HG03460 (cell line): ENCODE data around the gene SPPL2C.

Experiments used
- ATAC-seq: cut with Tn5 transposase; IDR thresholded peaks from one replicate; pipeline ENCODE4 v1.9.1; 2021; ENCODE audit not compliant: unreplicated experiment

SPPL2C gene

GRCh38 chr17:45873728-45874127 is 29.0 kb downstream of the SPPL2C start:
- no peak for ATAC-seq

DNA sequence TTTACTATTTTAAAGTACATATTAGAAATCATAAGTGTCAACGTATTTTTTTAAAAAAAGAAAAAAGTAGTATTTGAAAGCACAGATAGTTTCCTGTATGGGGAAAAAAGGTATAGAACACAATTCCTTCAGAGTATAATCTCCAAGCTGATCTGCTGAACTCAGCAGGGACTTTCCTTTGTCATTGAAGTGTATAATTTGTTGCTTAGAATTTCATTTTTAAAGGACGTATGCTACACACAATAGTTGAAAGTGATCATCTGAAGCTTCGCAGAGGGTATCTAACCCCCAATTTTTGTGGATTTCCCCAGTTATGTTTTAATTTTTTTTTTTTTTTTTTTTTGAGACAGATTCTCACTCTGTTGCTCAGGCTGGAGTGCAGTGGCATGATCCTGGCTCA is 29.5 kb downstream of the SPPL2C start:
- no peak for ATAC-seq

DNA sequence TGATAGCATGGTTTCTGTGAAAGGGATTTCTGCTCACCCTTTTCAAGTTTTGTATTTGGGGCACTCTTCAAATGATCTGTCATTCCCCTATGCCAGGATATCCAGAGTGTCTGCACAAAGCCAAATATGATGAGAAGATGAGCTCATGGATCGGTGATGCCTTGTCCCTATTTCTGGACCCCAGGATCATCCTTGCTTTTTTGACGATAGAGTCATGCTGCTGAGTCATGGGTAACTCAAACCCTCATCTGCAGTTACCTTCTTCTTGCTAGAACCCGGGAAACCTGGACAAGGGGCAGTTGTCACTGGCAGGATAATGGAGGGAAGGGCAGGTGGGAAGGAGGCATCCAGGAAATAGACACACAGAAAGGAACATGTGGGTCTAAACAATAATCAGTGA is 31.9 kb downstream of the SPPL2C start:
- no peak for ATAC-seq

GRCh38 chr17:45877467-45877866 is 32.8 kb downstream of the SPPL2C start:
- no peak for ATAC-seq

GRCh38 chr17:45883063-45883462 is 38.4 kb downstream of the SPPL2C start:
- ATAC-seq = no peak

DNA sequence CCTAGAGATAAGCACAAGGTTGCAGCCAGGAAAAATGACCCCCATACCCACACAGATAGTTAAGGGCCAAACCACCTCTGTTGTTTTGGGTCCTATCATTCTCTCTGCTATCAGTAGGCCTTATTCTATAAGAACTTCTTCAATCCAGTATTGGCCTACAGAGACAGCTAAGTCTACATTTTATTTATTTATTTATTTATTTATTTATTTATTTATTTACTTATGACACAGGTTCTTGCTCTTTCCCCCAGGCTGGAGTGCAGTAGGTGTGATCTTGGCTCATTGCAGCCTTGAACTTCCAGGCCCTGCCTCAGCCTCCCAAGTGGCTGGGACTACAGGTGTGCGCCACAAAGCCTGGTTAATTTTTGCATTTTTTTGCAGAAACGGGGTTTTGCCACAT is 42.2 kb downstream of the SPPL2C start:
- no peak for ATAC-seq

DNA sequence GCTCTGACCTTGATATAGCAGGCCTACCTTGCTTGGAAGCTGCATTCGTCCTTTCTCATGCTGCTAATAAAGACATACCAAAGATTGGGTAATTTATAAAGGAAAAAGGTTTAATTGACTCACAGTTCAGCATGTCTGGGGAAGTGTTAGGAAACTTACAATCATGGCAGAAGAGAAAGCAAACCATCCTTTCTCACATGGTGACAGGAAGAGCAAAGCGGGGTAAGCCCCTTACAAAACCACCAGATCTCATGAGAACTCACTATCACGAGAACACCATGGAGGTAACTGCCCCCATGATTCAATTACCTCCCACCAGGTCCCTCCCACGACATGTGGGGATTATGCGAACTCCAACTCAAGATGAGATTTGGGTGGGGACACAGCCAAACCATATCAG is 43.7 kb downstream of the SPPL2C start:
- ATAC-seq = no peak

- ATAC-seq = no peak
These were observed 44.9 kb downstream of the SPPL2C start for GRCh38 chr17:45889579-45889978.

GRCh38 chr17:45893725-45894021 is 49.0 kb downstream of the SPPL2C start:
- ATAC-seq = no peak

DNA sequence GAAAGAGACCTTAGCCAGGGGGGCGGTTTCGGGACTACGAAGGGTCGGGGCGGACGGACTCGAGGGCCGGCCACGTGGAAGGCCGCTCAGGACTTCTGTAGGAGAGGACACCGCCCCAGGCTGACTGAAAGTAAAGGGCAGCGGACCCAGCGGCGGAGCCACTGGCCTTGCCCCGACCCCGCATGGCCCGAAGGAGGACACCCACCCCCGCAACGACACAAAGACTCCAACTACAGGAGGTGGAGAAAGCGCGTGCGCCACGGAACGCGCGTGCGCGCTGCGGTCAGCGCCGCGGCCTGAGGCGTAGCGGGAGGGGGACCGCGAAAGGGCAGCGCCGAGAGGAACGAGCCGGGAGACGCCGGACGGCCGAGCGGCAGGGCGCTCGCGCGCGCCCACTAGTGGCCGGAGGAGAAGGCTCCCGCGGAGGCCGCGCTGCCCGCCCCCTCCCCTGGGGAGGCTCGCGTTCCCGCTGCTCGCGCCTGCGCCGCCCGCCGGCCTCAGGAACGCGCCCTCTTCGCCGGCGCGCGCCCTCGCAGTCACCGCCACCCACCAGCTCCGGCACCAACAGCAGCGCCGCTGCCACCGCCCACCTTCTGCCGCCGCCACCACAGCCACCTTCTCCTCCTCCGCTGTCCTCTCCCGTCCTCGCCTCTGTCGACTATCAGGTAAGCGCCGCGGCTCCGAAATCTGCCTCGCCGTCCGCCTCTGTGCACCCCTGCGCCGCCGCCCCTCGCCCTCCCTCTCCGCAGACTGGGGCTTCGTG is 49.5 kb downstream of the SPPL2C start, which contains the start of gene MAPT:
MAPT (plus strand) TSS at position 533 of the 763 bp plus-strand sequence. CDS start 67,784 bp downstream, outside the sequence.
- ATAC-seq = no peak

DNA sequence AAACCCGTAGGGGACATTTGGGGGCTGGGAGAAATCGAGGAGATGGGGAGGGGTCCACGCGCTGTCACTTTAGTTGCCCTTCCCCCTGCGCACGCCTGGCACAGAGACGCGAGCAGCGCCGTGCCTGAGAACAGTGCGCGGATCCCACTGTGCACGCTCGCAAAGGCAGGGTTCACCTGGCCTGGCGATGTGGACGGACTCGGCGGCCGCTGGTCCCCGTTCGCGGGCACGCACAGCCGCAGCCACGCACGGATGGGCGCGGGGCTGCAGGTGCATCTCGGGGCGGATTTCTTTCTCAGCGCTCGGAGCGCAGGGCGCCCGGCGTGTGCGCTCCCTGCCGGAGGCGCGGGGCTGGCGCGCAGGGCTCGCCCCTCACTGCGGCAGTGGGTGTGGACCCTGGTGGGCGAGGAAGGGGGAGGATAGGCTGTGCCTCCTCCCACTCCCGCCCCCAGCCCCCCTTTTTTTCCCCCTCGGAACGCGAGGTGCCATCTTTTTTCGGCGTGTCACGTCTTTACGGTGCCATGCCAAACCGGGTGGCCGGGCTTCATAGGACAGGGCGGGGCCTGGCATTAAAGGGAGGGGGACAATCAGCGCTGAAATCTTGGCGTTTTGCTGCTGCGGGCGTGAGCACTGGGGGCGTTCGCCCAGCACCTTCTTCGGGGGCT is 50.8 kb downstream of the SPPL2C start:
- no peak for ATAC-seq

GRCh38 chr17:45895969-45896785 is 51.5 kb downstream of the SPPL2C start:
- ATAC-seq = no peak
